GM23338 (cell line): ENCODE measurements around the gene SND1. TPM values are rescaled to one million over a fixed set of nuclear protein-coding genes. Genes with fewer than 3 reads are reported as not detected.

Experiments
- CREB1 ChIP-seq: fragments of 250-450 bp; sonication (Bioruptor Pico); IDR thresholded peaks from 2 replicates; pipeline ENCODE4 v1.5.0; 2020; ENCODE audit warnings: low read depth, mild to moderate bottlenecking, moderate library complexity
- EZH2 ChIP-seq: fragments of 200-600 bp; sonication (generic); IDR thresholded peaks from one replicate; pipeline ENCODE4 v1.8.0; 2017; ENCODE audit warnings: antibody characterized with exemption, mild to moderate bottlenecking, low read depth; ENCODE audit not compliant: unreplicated experiment
- EZH2phosphoT487 ChIP-seq: fragments of 200-600 bp; sonication (generic); IDR thresholded peaks from one replicate; pipeline ENCODE4 v1.8.1; 2018; ENCODE audit warnings: antibody characterized with exemption; ENCODE audit not compliant: unreplicated experiment
- REST ChIP-seq: IDR thresholded peaks from one replicate; pipeline ENCODE4 v1.6.1; 2018; ENCODE audit warnings: antibody characterized with exemption; ENCODE audit not compliant: unreplicated experiment
- ZNF331 ChIP-seq: fragments of 250-450 bp; sonication (Bioruptor Pico); IDR thresholded peaks from 2 replicates; pipeline ENCODE4 v1.5.0; 2020; ENCODE audit warnings: low read depth, mild to moderate bottlenecking, moderate library complexity
- ZNF462 ChIP-seq: fragments of 250-450 bp; sonication (Bioruptor Pico); IDR thresholded peaks from 2 replicates; pipeline ENCODE4 v1.5.0; 2020; ENCODE audit warnings: mild to moderate bottlenecking, moderate library complexity
- polyA plus RNA-seq: library from polyadenylated mRNA; unstranded; fragments of >200 nt; fragmentation: Nextera tagmentation; extraction: Ambion mirVana; gene quantifications from 2 replicates; pipeline ENCODE4 v1.2.1, GENCODE V29; 2016
- total RNA-seq: library from RNA; depleted of rRNA; stranded (reverse); fragments of >200 nt; shearing (Covaris generic); gene quantifications from 2 replicates; pipeline ENCODE4 v1.2.3, GENCODE V29; 2014

Gene SND1
- total and polyA plus RNA-seq, 2 experiments from 2014 or later = 107 to 254 TPM

- TF ChIP-seq ZNF462 (CRISPR knock-in tag) = no peak
- TF ChIP-seq REST = no peak
- TF ChIP-seq CREB1 (CRISPR knock-in tag) = no peak
- no peak for TF ChIP-seq EZH2
- TF ChIP-seq EZH2phosphoT487 = no peak
- TF ChIP-seq ZNF331 (CRISPR knock-in tag) = no peak
Measured at GRCh38 chr7:128100225-128100948, 448.4 kb downstream of the SND1 start (continued).
